Epithelial cell of prostate (primary cell): ENCODE data around the gene TRMT2A.

Source experiments
- DNase-seq: peaks from one replicate; pipeline ENCODE4 v3.0.0-alpha.2; 2011; ENCODE audit warnings: low read depth, low spot score
- H3K27ac ChIP-seq: fragments of 450-650 bp; 2 replicates; pipeline ENCODE4 v1.5.1; 2017; ENCODE audit warnings: mild to moderate bottlenecking

The TRMT2A gene

GRCh38 chr22:20150381-20151275, 33.6 kb upstream of the TRMT2A start, which contains the start of gene CCDC188:
CCDC188 (minus strand) TSS chr22:20151055; CDS start chr22:20150986, 69 bp downstream.
- H3K27ac ChIP-seq, result no peak within 1 kb of the TSS
- no peak for DNase-seq

GRCh38 chr22:20149257-20150250, 32.5 kb upstream of the TRMT2A start:
- H3K27ac ChIP-seq, result no peak overlapping the region
- no peak for DNase-seq

- no peak overlapping the region for H3K27ac ChIP-seq
- no peak for DNase-seq
Observed at GRCh38 chr22:20148414-20148813, 31.4 kb upstream of the TRMT2A start.

GRCh38 chr22:20147237-20147988, 30.4 kb upstream of the TRMT2A start:
- no peak for DNase-seq
- no peak overlapping the region for H3K27ac ChIP-seq

GRCh38 chr22:20146777-20147176, 29.8 kb upstream of the TRMT2A start:
- H3K27ac ChIP-seq, result no peak overlapping the region
- DNase-seq, result no peak

GRCh38 chr22:20145832-20146223, 28.8 kb upstream of the TRMT2A start:
- no peak overlapping the region for H3K27ac ChIP-seq
- DNase-seq, result no peak

GRCh38 chr22:20145206-20145831, 28.3 kb upstream of the TRMT2A start:
- DNase-seq, result no peak
- no peak overlapping the region for H3K27ac ChIP-seq

GRCh38 chr22:20143883-20144665, 27.0 kb upstream of the TRMT2A start:
- DNase-seq, result no peak
- H3K27ac ChIP-seq, result no peak overlapping the region

GRCh38 chr22:20142711-20143621, 25.9 kb upstream of the TRMT2A start:
- DNase-seq, result no peak
- H3K27ac ChIP-seq, result no peak overlapping the region

GRCh38 chr22:20141186-20142077, 24.4 kb upstream of the TRMT2A start:
- no peak for DNase-seq
- H3K27ac ChIP-seq, result no peak overlapping the region

GRCh38 chr22:20140521-20140964, 23.5 kb upstream of the TRMT2A start:
- DNase-seq, result no peak
- H3K27ac ChIP-seq, result no peak overlapping the region

- no peak for DNase-seq
Observed at GRCh38 chr22:20140107-20140445, 23.1 kb upstream of the TRMT2A start.

GRCh38 chr22:20139391-20140106, 22.5 kb upstream of the TRMT2A start:
- DNase-seq, result no peak

More at GRCh38 chr22:20140107-20140445, 23.1 kb upstream of the TRMT2A start:
- no peak overlapping the region for H3K27ac ChIP-seq

GRCh38 chr22:20138868-20139267, 21.8 kb upstream of the TRMT2A start:
- H3K27ac ChIP-seq, result no peak overlapping the region
- no peak for DNase-seq

More at GRCh38 chr22:20139391-20140106, 22.5 kb upstream of the TRMT2A start:
- H3K27ac ChIP-seq, result no peak overlapping the region

- H3K27ac ChIP-seq, result no peak overlapping the region
- no peak for DNase-seq
Observed at GRCh38 chr22:20138417-20138738, 21.4 kb upstream of the TRMT2A start.

- H3K27ac ChIP-seq, result no peak overlapping the region
- no peak for DNase-seq
Observed at GRCh38 chr22:20137671-20138416, 20.8 kb upstream of the TRMT2A start.
